ENCODE measurements around the gene OSR1. TPM values are rescaled to one million over a fixed set of nuclear protein-coding genes. Genes with fewer than 3 reads are reported as not detected.

Gene OSR1
- total RNA-seq, 1 experiment from 2014 or later = 1.3 TPM

GRCh38 chr2:19378939-19379338, 20.5 kb upstream of the OSR1 start:
- Mint-ChIP-seq H3K9me3 (ENCODE audit: low read depth, unreplicated experiment) (no peaks in the 10 kb centered on the region), H3K4me3 (ENCODE audit: low read depth, unreplicated experiment) (no peak overlapping the region), H3K27me3 (ENCODE audit: unreplicated experiment) (no peaks in the 10 kb centered on the region), H3K4me1 (ENCODE audit: low read depth, unreplicated experiment) (no peaks in the 10 kb centered on the region), H3K36me3 (ENCODE audit: insufficient read depth, unreplicated experiment) (no peaks in the 10 kb centered on the region), H3K27ac (ENCODE audit: unreplicated experiment) (no peak overlapping the region)
- DNase-seq = no peak
- intact Hi-C loops (cut with micrococcal nuclease; ENCODE audit: unreplicated experiment) = no loop called here
- TF ChIP-seq, protein P1, sequence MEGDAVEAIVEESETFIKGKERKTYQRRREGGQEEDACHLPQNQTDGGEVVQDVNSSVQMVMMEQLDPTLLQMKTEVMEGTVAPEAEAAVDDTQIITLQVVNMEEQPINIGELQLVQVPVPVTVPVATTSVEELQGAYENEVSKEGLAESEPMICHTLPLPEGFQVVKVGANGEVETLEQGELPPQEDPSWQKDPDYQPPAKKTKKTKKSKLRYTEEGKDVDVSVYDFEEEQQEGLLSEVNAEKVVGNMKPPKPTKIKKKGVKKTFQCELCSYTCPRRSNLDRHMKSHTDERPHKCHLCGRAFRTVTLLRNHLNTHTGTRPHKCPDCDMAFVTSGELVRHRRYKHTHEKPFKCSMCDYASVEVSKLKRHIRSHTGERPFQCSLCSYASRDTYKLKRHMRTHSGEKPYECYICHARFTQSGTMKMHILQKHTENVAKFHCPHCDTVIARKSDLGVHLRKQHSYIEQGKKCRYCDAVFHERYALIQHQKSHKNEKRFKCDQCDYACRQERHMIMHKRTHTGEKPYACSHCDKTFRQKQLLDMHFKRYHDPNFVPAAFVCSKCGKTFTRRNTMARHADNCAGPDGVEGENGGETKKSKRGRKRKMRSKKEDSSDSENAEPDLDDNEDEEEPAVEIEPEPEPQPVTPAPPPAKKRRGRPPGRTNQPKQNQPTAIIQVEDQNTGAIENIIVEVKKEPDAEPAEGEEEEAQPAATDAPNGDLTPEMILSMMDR (IDR thresholded peaks at IDR 0.05; ENCODE audit: unreplicated experiment) = no peak
- no TSS peak for BruUV-seq (replicated peaks)
- CTCF ChIA-PET = no interaction called here

DNA sequence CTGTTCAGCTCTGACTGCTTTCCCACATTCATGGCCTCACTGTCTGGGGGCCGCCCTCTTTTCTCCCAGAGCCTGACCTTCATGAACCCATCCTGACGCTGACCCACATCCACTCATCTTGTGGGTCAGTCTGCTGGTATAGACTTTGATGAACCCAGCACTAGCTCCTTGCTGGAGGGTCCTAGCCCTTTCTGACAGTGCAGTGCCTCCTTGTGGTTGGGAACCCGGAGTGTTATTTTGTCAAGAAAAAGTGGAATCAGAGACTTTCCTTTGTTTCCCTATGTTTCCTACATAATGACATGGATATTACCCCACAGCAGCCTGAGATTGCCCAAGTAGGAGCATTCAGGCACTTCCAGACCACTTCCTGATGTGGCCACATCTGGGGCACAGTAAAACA, 19.3 kb upstream of the OSR1 start:
- no peaks in the 10 kb centered on the region for H3K36me3 Mint-ChIP-seq (ENCODE audit: insufficient read depth, unreplicated experiment)
- no peaks in the 10 kb centered on the region for H3K27me3 Mint-ChIP-seq (ENCODE audit: unreplicated experiment)
- H3K4me1 Mint-ChIP-seq (ENCODE audit: low read depth, unreplicated experiment) = no peaks in the 10 kb centered on the region
- H3K27ac Mint-ChIP-seq (ENCODE audit: unreplicated experiment) = no peak overlapping the region
- TF ChIP-seq, protein P1 (IDR thresholded peaks at IDR 0.05; ENCODE audit: unreplicated experiment) = no peak
- H3K4me3 Mint-ChIP-seq (ENCODE audit: low read depth, unreplicated experiment) = no peak overlapping the region
- no peaks in the 10 kb centered on the region for H3K9me3 Mint-ChIP-seq (ENCODE audit: low read depth, unreplicated experiment)
- BruUV-seq (replicated peaks) = no TSS peak
- CTCF ChIA-PET = interaction anchor here (1.5 kb wide), 1 partner anchor 8 kb away, joined by 3 read pairs; no protein-coding TSS in a partner anchor
- no peak for DNase-seq
- intact Hi-C loops (cut with micrococcal nuclease; ENCODE audit: unreplicated experiment) = no loop called here

GRCh38 chr2:19373352-19373751, 14.9 kb upstream of the OSR1 start:
- H3K4me1 Mint-ChIP-seq (ENCODE audit: low read depth, unreplicated experiment) = no peaks in the 10 kb centered on the region
- no TSS peak for BruUV-seq (replicated peaks)
- CTCF ChIA-PET = no interaction called here
- DNase-seq = no peak
- no peaks in the 10 kb centered on the region for H3K9me3 Mint-ChIP-seq (ENCODE audit: low read depth, unreplicated experiment)
- no peaks in the 10 kb centered on the region for H3K36me3 Mint-ChIP-seq (ENCODE audit: insufficient read depth, unreplicated experiment)
- intact Hi-C loops (cut with micrococcal nuclease; ENCODE audit: unreplicated experiment) = no loop called here
- TF ChIP-seq, protein P1 (IDR thresholded peaks at IDR 0.05; ENCODE audit: unreplicated experiment) = no peak
- no peak overlapping the region for H3K4me3 Mint-ChIP-seq (ENCODE audit: low read depth, unreplicated experiment)
- H3K27me3 Mint-ChIP-seq (ENCODE audit: unreplicated experiment) = peaks cover 21% of the 10 kb centered on the region
- no peak overlapping the region for H3K27ac Mint-ChIP-seq (ENCODE audit: unreplicated experiment)

GRCh38 chr2:19371996-19372582, 13.7 kb upstream of the OSR1 start:
- Mint-ChIP-seq H3K36me3 (ENCODE audit: insufficient read depth, unreplicated experiment) (no peaks in the 10 kb centered on the region), H3K9me3 (ENCODE audit: low read depth, unreplicated experiment) (no peaks in the 10 kb centered on the region), H3K27ac (ENCODE audit: unreplicated experiment) (no peak overlapping the region), H3K27me3 (ENCODE audit: unreplicated experiment) (peaks cover 21% of the 10 kb centered on the region), H3K4me1 (ENCODE audit: low read depth, unreplicated experiment) (no peaks in the 10 kb centered on the region), H3K4me3 (ENCODE audit: low read depth, unreplicated experiment) (no peak overlapping the region)
- intact Hi-C loops (cut with micrococcal nuclease; ENCODE audit: unreplicated experiment) = no loop called here
- TF ChIP-seq, protein P1 (IDR thresholded peaks at IDR 0.05; ENCODE audit: unreplicated experiment) = no peak
- no peak for DNase-seq
- BruUV-seq (replicated peaks) = no TSS peak
- CTCF ChIA-PET = no interaction called here
